Hepatocyte (in vitro differentiated cells): ENCODE measurements around the gene CREB5.

Source experiments
- EZH2 ChIP-seq: fragments of 200-600 bp; sonication (generic); IDR thresholded peaks from 2 replicates; pipeline ENCODE4 v1.6.1; 2016; ENCODE audit warnings: antibody characterized with exemption, mild to moderate bottlenecking, borderline replicate concordance
- EZH2phosphoT487 ChIP-seq: fragments of 200-600 bp; sonication (generic); IDR thresholded peaks from one replicate; pipeline ENCODE4 v1.6.1; 2018; ENCODE audit warnings: antibody characterized with exemption, mild to moderate bottlenecking, low read depth, moderate library complexity; ENCODE audit not compliant: unreplicated experiment, severe bottlenecking
- TF ChIP-seq, protein P1 (sequence below): fragments of 200-600 bp; sonication (generic); IDR thresholded peaks from 2 replicates; pipeline ENCODE4 v1.5.1; 2016; ENCODE audit warnings: antibody characterized with exemption, mild to moderate bottlenecking; ENCODE audit not compliant: poor library complexity

DNA sequence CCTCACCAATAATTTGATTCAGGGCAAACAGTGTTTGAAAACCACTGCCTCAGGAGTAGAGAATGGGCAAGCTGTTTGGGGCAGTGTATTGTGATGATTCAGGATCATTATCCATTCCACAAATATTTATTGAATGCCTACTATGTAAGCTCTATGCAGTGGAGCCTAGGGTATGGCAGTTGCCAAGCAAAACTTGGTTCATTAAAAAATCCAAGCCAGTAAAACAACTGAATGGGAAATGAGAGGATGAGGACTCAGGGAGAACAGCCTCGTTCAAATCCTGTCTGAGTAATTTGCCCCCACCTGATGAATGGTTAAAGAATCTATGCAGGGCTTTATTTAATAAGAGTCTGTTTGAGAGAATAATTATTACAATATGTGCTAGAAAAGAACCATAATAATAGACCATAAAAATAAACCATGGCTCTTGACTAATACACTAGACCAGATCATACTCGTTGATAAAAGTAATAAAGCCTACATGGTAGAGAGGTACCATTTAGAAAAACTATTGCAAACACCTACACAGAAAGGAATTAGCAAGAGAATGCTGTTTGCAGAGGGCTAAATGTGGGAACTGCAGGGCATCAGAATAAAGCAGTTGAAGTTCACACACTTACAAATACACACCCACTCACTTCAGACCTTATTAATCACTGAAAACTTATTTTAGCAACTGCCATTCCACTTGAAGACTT is 71.7 kb downstream of the CREB5 start:
- TF ChIP-seq, protein P1, sequence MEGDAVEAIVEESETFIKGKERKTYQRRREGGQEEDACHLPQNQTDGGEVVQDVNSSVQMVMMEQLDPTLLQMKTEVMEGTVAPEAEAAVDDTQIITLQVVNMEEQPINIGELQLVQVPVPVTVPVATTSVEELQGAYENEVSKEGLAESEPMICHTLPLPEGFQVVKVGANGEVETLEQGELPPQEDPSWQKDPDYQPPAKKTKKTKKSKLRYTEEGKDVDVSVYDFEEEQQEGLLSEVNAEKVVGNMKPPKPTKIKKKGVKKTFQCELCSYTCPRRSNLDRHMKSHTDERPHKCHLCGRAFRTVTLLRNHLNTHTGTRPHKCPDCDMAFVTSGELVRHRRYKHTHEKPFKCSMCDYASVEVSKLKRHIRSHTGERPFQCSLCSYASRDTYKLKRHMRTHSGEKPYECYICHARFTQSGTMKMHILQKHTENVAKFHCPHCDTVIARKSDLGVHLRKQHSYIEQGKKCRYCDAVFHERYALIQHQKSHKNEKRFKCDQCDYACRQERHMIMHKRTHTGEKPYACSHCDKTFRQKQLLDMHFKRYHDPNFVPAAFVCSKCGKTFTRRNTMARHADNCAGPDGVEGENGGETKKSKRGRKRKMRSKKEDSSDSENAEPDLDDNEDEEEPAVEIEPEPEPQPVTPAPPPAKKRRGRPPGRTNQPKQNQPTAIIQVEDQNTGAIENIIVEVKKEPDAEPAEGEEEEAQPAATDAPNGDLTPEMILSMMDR: no peak
- TF ChIP-seq EZH2 (no peak), EZH2phosphoT487 (no peak)
